Fibroblast of lung (primary cell): ENCODE data around the gene IBA57.

Experiments
- EZH2 ChIP-seq: IDR thresholded peaks from 2 replicates; pipeline ENCODE4 v1.5.1; 2012; ENCODE audit warnings: low read length, control low read depth, mild to moderate bottlenecking; ENCODE audit errors: missing control alignments
- TF ChIP-seq, protein P1 (sequence below), 2 donors: IDR thresholded peaks in 1 of 2; conservative IDR thresholded peaks in 1 of 2; 1 replicate in 1 of 2; 2 replicates in 1 of 2; pipeline ENCODE4 v1.5.1; 2011 to 2012; ENCODE audit warnings: low read length in 2 of 2, control low read depth in 1 of 2, inconsistent platforms in 1 of 2, low read depth in 1 of 2, mild to moderate bottlenecking in 1 of 2

DNA sequence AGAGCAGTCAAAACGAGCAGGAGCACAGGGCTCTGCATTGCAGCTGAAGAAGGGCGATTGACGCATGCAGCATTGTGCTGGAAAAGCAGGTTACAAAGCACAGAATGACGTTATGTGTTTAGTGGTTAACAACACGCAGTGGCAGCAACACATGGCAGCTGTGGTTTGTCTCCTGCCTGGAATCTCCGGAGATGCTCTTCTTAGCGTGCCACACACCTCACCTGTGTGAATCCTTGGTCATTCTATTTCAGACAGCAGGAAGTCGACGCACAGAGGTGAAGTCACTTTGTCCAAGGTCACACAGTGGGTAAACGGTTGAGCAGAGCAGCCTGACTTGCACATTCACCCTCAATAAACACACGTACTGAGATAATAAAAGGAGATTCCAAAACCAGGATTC lies 56.9 kb downstream of the IBA57 start:
- TF ChIP-seq, protein P1, sequence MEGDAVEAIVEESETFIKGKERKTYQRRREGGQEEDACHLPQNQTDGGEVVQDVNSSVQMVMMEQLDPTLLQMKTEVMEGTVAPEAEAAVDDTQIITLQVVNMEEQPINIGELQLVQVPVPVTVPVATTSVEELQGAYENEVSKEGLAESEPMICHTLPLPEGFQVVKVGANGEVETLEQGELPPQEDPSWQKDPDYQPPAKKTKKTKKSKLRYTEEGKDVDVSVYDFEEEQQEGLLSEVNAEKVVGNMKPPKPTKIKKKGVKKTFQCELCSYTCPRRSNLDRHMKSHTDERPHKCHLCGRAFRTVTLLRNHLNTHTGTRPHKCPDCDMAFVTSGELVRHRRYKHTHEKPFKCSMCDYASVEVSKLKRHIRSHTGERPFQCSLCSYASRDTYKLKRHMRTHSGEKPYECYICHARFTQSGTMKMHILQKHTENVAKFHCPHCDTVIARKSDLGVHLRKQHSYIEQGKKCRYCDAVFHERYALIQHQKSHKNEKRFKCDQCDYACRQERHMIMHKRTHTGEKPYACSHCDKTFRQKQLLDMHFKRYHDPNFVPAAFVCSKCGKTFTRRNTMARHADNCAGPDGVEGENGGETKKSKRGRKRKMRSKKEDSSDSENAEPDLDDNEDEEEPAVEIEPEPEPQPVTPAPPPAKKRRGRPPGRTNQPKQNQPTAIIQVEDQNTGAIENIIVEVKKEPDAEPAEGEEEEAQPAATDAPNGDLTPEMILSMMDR (conservative IDR thresholded peaks at IDR 0.05 in 1 of 2, IDR thresholded peaks at IDR 0.05 in 1 of 2; ENCODE audit: low read depth in 1 of 2, low read length in 2 of 2) = no peak
- TF ChIP-seq EZH2 = no peak
